Fibroblast of pulmonary artery (primary cell): ENCODE results near the gene ZBTB22.

ENCODE experiments used
- DNase-seq: peaks from one replicate; pipeline ENCODE4 v3.0.0-alpha.2; 2010; ENCODE audit warnings: low read depth
- H3K4me3 ChIP-seq: replicated peaks from 2 replicates; pipeline ENCODE4 v1.5.1; 2011; ENCODE audit warnings: low read depth, mild to moderate bottlenecking, control low read depth, low read length, moderate library complexity
- CTCF ChIP-seq: IDR thresholded peaks from 2 replicates; pipeline ENCODE4 v1.5.1; 2011; ENCODE audit warnings: mild to moderate bottlenecking, control low read depth, low read length, inconsistent platforms; ENCODE audit errors: missing control alignments

Gene ZBTB22

GRCh38 chr6:33304216-33304615, 13.3 kb downstream of the ZBTB22 start:
- no peak overlapping the region for H3K4me3 ChIP-seq
- DNase-seq, result no peak
- no peak for TF ChIP-seq CTCF

GRCh38 chr6:33301877-33302276, 15.7 kb downstream of the ZBTB22 start:
- DNase-seq, result no peak
- TF ChIP-seq CTCF, result no peak
- no peak overlapping the region for H3K4me3 ChIP-seq

DNA sequence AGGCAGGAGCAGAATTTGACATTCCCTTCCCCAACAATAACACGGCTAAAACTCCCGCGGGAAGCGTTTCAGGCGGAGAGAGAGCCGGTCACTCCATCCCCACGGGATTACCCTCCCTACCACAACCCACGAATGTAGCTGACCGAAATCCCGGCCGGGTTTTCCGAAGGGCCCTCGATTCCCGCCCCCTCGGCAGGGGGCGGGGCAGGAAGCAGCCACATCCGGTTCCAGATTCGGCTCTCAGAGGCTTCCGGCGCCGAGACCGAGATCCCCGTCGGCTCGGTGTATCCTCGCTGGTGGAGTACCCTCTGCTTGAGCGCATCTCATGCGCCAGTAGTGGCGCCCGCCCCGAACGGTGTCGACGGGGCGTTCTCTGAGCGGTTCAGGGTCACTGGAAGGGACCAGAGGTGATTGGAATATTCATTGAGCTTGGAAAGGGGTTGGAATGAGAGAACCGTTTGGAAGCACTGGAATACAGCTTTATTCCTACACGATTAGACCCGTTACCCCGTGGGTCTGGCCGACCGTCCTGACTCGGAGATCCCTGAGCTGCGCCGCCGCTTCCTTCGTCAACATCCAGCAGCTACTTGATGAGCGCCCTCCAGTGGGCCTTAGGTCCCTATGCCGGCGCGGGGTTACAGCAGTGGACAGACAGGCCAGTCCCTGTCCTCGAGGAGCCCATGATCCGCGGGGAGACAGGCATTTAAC, 18.2 kb downstream of the ZBTB22 start:
- DNase-seq, result peak; percentile 92
- TF ChIP-seq CTCF, result peak; percentile 69

GRCh38 chr6:33298773-33299236, 18.7 kb downstream of the ZBTB22 start, which contains the start of gene RGL2:
TSS of gene RGL2 (minus strand) at chr6:33298942. CDS start at chr6:33298610, 332 bp downstream.
- no peak for TF ChIP-seq CTCF
- H3K4me3 ChIP-seq, result peak within 1 kb of the TSS; percentile 81
- DNase-seq, result peak; percentile 62

More for the DNA sequence above, 18.2 kb downstream of the ZBTB22 start:
- peak overlapping the region; percentile 81 for H3K4me3 ChIP-seq

DNA sequence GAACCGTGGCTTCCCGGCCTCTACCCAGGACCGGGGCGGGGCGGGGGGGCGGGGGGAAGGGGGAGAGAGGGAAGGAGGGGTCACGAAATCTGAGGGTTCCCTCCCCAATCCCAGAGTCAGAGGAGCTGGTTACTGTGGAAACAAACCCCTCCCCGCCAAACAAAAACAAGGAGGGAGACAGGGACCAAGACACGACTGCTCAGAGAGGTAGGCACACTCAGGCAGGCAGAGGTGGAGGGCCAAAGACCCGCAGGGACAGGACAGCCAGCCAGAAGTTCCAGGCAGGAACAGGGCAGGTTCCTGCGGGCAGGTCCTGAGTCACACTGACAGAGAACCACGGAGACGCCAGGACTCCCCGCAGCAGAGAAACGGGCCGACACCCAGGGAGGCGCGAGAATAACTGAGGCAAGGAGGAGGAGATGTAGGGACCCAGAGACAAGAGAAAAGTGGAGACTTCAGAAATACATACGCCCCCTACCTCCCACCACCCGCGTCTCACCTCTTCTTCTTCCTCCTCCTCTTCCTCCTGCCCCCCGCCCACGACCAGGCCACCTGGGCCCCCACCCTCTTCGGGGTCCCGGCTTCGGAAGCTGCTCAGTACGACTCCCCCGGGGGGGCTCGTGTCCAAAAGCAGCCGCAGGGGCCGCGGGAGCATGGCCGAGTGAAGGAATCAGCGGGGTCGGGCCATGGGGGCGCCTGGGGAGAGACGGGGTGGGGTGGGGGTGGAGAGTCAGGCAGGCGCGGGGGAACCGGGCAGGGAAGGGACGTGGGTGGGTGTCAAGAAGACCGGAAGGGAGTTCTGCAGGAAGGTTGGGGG, 19.4 kb downstream of the ZBTB22 start:
- TF ChIP-seq CTCF, result no peak
- peak overlapping the region; percentile 81 for H3K4me3 ChIP-seq
- DNase-seq, result peak; percentile 90

DNA sequence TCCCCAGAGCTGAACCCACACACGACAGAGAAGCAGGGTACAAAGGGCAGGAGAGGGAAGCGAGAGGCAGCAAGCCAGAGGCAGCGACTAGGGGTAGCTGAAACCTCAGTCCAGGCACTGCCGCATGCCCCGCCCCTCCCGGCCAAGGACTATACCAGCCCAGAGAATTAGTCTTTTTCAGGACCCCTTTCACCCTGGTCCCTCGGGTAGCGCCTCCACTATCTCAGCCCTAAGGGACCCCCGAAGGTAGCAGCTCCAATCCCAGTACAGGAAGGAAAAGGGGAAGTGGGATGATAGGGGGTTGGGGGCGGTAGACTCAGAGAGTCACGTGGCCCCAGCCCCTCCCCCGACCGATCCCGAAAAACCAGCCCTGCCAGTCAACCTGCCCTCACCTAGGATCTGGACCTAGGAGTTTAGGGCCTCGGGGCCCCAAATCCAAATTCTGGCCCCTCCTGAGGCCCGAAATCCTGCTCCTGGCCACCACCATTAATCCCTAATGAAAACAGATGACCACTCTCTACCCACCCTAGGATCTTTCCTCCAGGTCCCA, 20.1 kb downstream of the ZBTB22 start:
- no peak for TF ChIP-seq CTCF
- DNase-seq, result no peak
- H3K4me3 ChIP-seq, result peak overlapping the region; percentile 81
